CD4-positive, alpha-beta T cell treated with Interleukin-15 for 4 hours (primary cell): ENCODE measurements around the gene TMEM235.
A peak's percentile ranks its signal among the peaks of the same experiment; 100 is the strongest.
"Not testable (repeated sequence)": the region's sequence is repeated elsewhere in the genome, so short reads cannot be mapped to it uniquely, and the experiment has no call there.

Experiments
- DNase-seq: peaks from one replicate; pipeline ENCODE4 v3.0.0-alpha.2; 2020; ENCODE audit warnings: low spot score

Gene TMEM235

GRCh38 chr17:78238823-78239488 is 7.5 kb downstream of the TMEM235 start:
- no peak for DNase-seq

- no peak for DNase-seq
Observed at GRCh38 chr17:78239489-78239931, 8.1 kb downstream of the TMEM235 start.

DNA sequence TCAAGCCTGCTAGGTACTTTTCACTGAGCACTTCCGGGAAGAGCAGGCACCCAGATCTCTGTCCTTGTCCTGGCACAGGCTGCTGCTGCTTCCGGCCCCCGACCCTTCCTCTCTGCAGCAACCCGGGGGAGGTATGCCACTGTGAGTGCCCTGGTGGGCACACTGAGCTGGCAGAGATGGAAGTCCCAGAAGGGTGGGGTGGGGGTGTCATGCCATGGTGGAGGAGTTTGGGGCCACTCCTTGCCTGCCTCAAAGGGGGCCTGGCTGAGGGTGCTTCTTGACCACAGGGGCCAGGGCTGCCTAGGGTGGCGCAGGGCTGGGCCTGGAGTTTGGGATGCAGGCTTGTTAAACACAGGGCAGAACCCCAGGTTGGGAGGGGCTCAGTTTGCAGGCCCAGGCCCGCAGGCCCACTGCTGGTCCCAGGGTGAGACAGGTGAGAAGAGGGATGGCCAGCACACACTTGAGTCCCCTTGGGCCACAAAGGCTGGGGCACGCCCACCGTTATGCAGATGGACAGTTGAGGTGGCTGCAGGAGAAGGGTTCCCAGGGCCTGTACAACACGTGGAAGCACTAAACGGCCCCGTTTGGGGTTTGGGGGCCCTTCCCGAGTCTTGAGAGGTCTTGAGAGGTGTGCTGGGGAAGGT is 8.7 kb downstream of the TMEM235 start:
- no peak for DNase-seq

- DNase-seq = no peak
Observed at GRCh38 chr17:78240839-78241238, 9.4 kb downstream of the TMEM235 start.

DNA sequence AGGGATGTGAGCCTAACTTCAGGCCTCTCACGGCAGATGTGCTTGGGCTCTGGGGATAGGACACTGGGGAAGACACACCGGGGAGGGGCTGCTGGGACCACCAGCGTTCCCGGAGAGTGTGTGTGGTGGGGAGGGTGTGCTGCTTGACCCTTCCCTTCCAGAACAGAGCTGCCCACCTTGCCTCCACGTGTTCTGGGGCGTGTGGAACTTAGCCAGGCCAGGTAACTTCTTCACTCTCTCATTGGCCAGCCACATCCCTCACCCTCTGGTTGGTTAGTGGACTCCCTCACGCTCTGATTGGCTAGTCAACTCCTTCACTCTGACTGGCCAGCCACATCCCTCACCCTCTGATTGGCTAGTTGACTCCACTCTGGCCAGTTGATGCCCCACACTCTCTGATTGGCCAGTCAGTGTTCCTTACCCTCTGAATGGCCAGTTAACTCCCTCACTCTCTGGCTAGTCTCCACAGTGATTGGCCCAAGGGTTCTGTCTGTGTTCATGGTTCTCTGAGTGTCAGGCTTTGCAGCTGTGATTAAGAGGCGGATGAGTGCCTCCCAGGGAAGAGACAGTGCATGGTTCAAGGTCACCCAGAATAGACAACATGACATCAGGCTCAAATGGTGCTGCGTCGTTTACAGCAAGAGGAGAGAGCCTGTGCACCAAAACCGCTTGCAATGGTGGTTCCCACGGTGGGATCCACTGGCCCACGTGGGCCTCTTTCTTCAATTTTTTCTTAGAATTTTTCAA is 10.0 kb downstream of the TMEM235 start:
- DNase-seq = no peak

DNA sequence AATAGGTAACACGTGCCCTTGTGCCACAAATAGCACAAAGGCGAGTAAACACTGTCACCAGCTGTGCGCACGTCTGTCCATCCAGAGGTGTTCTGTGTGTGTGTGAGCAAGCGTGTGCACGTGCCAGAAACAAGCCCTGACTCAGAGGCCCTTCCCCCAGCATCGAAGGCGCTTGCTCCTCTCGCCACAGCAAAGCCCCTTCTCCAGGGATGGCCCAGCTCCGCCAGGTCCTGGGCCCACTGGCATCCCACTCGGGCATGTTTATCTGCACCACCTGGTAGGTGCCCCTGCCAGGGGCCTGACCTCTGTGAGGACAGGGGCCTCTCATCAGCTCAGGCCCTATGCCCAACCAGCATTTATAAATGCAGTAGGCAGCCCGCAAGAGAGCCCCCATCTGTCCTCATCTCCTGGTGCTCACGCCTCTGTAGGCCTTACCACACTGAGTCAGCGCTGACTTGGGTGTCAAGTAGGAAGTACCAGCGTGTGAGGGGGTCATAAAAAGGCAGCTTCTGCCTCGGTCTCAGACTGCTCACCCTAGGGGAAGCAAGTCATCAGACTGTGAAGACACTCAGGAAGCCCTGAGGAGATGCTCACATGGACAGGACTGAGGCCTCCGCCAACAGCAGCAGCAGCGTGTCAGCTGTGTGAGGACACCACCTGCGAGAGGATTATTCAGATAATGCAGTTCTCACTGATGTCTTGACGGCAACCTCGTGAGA is 10.8 kb downstream of the TMEM235 start:
- peak; percentile 23 for DNase-seq

DNA sequence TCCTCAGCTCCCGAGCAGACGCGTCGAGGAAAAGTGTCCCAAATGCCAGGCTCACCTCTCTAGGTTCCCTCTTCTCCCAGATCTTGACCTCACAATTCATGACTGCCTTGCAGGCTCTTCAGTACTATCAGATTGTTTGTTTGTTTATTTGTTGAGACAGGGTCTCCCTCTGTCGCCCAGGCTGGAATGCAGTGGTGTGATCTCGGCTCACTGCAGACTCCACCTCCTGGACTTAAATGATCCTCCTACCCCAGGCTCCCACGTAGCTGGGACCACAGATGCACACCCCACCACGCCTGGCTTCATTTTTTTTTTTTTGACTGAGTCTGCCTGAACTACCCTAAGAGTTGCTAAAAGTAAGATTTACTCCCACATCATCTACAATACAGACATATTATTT is 15.9 kb downstream of the TMEM235 start:
- DNase-seq = no peak

DNA sequence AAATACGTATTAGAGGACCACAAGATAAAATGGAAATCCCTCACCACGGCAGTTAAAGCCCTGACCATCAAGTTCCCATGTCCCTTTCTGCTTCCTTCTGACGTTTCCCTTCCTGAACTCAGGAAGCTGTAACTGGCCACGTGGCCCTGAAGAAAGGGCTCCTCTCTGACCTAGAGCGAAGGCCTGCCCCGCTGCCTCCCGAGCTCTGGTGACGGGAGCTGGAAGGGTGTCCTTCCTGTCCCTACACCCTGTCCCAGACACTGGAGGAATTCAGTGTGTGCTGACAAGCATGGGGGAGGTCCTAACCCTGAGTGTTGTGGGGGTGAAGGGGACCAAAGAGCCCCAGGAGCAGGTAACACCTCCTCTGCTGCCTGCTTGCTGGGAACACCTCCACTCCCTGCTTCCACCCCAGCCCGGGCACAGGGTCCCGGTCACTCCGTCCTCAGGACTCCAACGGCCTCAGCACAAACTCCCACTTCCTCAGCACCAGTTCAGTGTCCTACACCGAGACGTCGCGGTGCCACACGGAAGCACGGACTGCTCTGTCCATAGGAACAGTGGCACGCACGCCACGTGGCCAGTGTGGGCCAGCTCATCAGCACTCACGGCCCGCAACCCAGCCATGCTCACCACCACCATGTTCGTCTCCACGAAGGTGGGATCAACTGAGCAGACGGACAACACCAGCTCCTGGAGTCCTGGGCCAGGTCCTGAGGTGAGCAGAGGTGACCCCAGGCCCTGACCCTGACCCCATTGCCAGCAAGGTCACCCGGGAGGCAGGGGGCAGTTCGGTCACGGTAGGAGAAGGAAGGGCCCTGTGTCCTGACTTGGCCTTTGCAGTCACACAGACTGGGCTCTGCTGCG is 16.9 kb downstream of the TMEM235 start:
- no peak for DNase-seq

- no peak for DNase-seq
Observed at GRCh38 chr17:78249074-78249817, 17.8 kb downstream of the TMEM235 start.

GRCh38 chr17:78249818-78250806 is 18.7 kb downstream of the TMEM235 start:
- no peak for DNase-seq

DNA sequence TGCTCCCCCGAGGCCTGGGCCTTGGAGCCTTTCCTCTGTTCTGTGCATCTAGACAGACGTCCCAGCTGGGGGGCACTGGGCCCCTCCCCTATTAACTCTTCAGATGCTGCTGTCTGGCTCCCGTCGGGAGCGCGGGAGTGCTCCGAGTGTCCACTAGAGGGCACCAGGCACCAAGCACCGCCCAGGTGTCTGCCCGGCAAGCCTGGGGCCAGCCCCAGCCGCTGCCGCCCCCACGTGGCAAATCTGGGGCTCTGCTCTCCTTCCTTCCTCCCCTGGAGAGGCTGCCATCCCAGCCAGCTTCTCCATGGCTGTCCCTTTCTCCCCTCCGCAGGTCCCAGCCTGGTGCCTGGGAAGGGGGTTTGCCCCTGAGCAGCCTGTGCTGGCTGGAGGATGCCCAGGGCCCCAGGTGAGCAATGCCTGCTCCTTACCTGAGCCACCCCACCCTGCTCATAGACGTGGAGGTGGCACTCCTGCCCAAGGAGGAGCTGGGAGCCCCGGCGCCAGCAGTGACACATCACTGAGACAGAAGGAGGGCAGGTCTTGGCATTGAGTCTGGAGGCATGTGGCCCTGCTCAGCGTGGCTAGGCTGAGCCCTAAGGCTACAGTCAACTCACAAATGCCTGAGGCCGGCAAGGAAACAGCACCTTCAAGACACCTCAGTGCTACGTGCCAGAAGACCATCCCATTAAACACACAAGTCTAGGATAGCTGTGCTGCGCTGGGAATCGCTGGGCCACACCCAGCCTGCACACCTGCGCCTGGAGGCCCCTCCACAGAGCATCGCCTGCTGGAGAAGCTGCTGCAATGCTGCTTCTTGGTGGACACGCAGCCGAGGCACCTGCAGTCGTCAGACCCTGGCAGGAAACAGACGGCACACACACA is 19.7 kb downstream of the TMEM235 start:
- peak; percentile 83 for DNase-seq

- no peak for DNase-seq
Observed at GRCh38 chr17:78251773-78252103, 20.3 kb downstream of the TMEM235 start.

DNA sequence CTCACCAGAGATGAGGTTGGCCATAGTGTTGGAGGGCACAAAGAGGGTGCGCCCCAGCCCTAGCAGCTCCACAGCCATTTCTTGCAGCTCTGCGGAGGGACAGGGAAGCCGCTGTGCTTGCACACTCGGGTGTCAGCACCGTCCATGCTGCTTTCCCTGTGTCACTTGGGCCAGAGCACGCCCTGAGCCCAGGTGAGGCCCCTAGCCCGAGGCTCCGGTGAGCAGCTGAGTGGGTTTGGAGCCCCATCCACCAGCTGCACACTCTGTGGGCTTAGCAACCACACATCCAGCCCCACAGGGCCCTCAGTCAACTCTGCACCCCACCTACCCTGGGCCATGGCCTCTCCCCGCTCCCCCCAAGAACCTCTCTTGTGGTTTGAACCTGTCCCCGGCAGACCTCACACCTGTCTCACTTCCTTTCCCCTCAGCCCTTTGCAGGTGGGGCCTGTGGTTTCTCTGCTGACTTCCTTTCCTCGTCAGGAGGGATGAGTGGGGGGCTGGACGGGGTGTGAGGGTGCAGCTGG is 20.7 kb downstream of the TMEM235 start:
- peak; percentile 81 for DNase-seq

GRCh38 chr17:78252701-78253635 is 21.5 kb downstream of the TMEM235 start:
- no peak for DNase-seq

GRCh38 chr17:78253636-78253945 is 22.2 kb downstream of the TMEM235 start:
- DNase-seq = not testable (repeated sequence)

- DNase-seq = peak; percentile 77
Observed at GRCh38 chr17:78253946-78254672, 22.7 kb downstream of the TMEM235 start.
